ENCODE data around the gene DDAH1. TPM values are rescaled to one million over a fixed set of nuclear protein-coding genes. Genes with fewer than 3 reads are reported as not detected.

DDAH1 gene
- total and polyA plus RNA-seq, 2 of the 8 experiments (the other 6 are each of a cell fraction or from before 2014, with no cell fraction given): 22.8 to 54.5 TPM

GRCh38 chr1:85450832-85451231, 14.1 kb downstream of the DDAH1 start:
- no peak overlapping the region for H2BK120ac ChIP-seq (replicated peaks; ENCODE audit: low read depth, low read length)
- no peaks in the 10 kb centered on the region for H3K9me3 ChIP-seq (ENCODE audit: insufficient read depth in 2 of 2, low read depth in 1 of 2, low read length in 1 of 2)
- no peak for TF ChIP-seq POU5F1 (IDR thresholded peaks at IDR 0.05; ENCODE audit: low read depth, low read length)
- no peak for TF ChIP-seq KDM1A (IDR thresholded peaks at IDR 0.05; ENCODE audit: borderline replicate concordance, low read length)
- no peak for TF ChIP-seq SP4 (IDR thresholded peaks at IDR 0.05; ENCODE audit: low read length)
- no peak for TF ChIP-seq SP2 (IDR thresholded peaks at IDR 0.05; ENCODE audit: low read length)
- no peak for TF ChIP-seq EP300 (IDR thresholded peaks at IDR 0.05; ENCODE audit: borderline replicate concordance in 1 of 2, low read depth in 2 of 2, low read length in 2 of 2)
- no peak for TF ChIP-seq CBX5 (IDR thresholded peaks at IDR 0.05; ENCODE audit: low read depth, low read length)
- no peak for TF ChIP-seq RNF2 (IDR thresholded peaks at IDR 0.05; ENCODE audit: borderline replicate concordance, low read depth, low read length, missing control alignments, poor library complexity, severe bottlenecking)
- no peak for TF ChIP-seq CTCF (IDR thresholded peaks at IDR 0.05; ENCODE audit: control extremely low read depth in 1 of 3, insufficient read depth in 1 of 3, low read depth in 1 of 3, low read length in 3 of 3)
- no peak for TF ChIP-seq RXRA (IDR thresholded peaks at IDR 0.05; ENCODE audit: insufficient read depth, low read depth, low read length)
- TF ChIP-seq RBBP5 (IDR thresholded peaks at IDR 0.05; ENCODE audit: borderline replicate concordance, low read depth, low read length): no peak
- no peak for DNase-seq (ENCODE audit: low read depth in 1 of 2, low spot score in 2 of 2)
- H3K4me2 ChIP-seq (ENCODE audit: insufficient read depth in 1 of 2, low read depth in 2 of 2, low read length in 2 of 2): no peak overlapping the region
- no peak overlapping the region for H3K14ac ChIP-seq (ENCODE audit: insufficient read length)
- no peaks in the 10 kb centered on the region for H4K20me1 ChIP-seq (replicated peaks in 1 of 2; ENCODE audit: control insufficient read depth in 1 of 2, insufficient read depth in 2 of 2, low read length in 2 of 2)
- POLR2A ChIA-PET (ENCODE audit: partially characterized antibody): interaction anchor here (1.2 to 1.4 kb wide), 2 partner anchors 9 to 130 kb away, joined by 3 read pairs; partner anchors contain the start of gene CCN1
- H2BK5ac ChIP-seq (ENCODE audit: low read depth, low read length): no peak overlapping the region
- H3K23ac ChIP-seq (ENCODE audit: insufficient read length): no peak overlapping the region
- no peaks in the 10 kb centered on the region for H3K79me2 ChIP-seq (ENCODE audit: control insufficient read depth in 1 of 2, insufficient read depth in 2 of 2, low read length in 2 of 2)
- H4K8ac ChIP-seq (ENCODE audit: extremely low read depth, insufficient read depth, low read length): no peak overlapping the region
- no peak overlapping the region for H4K91ac ChIP-seq (replicated peaks; ENCODE audit: insufficient read length, low read length)
- H3K27me3 ChIP-seq (replicated peaks in 1 of 4; ENCODE audit: control insufficient read depth in 3 of 4, extremely low read depth in 1 of 4, insufficient read depth in 3 of 4, low read length in 3 of 4): no peaks in the 10 kb centered on the region
- no peak overlapping the region for H2AK5ac ChIP-seq (ENCODE audit: low read depth, low read length)
- no peaks in the 10 kb centered on the region for H3K36me3 ChIP-seq (ENCODE audit: control insufficient read depth in 2 of 4, insufficient read depth in 4 of 4, low read length in 3 of 4)
- H3K27ac ChIP-seq (ENCODE audit: low read depth, low read length): no peak overlapping the region
- no peak overlapping the region for H2BK12ac ChIP-seq (ENCODE audit: low read depth, low read length)
- H3K4me1 ChIP-seq (replicated peaks in 1 of 4; ENCODE audit: control insufficient read depth in 3 of 4, insufficient read depth in 4 of 4, low read length in 3 of 4): peaks cover 0 to 15% (median 6%) of the 10 kb centered on the region in 4 experiments; a peak in 4 of 7 replicates
- FAIRE-seq: no peak
- no peak overlapping the region for H3K18ac ChIP-seq (ENCODE audit: extremely low read depth, low read length)
- H3K23me2 ChIP-seq (ENCODE audit: low read depth, low read length): no peaks in the 10 kb centered on the region
- 89% methylated on average over 2 of the region's 2 CpGs; no CpG with 5 or more reads in 1 of the 2 experiments for WGBS, 2 experiments (ENCODE audit: extremely low coverage in 1 of 2, insufficient coverage in 1 of 2, insufficient read length in 1 of 2, insufficient replicate concordance in 2 of 2, low coverage in 1 of 2, low lambda C conversion rate in 2 of 2, missing lambda C conversion rate in 1 of 2)
- H3K9ac ChIP-seq (replicated peaks in 1 of 4; ENCODE audit: extremely low read depth in 1 of 4, low read depth in 3 of 4, low read length in 3 of 4): no peak overlapping the region
- H3K56ac ChIP-seq (replicated peaks; ENCODE audit: insufficient read length, low read depth, low read length): no peak overlapping the region
- H2BK20ac ChIP-seq (ENCODE audit: low read length): no peak overlapping the region
- no peak overlapping the region for H3K4ac ChIP-seq (replicated peaks; ENCODE audit: insufficient read length, low read depth, low read length)
- H3K4me3 ChIP-seq (ENCODE audit: extremely low read depth in 1 of 4, insufficient read depth in 2 of 4, low read depth in 3 of 4, low read length in 4 of 4): no peak overlapping the region
- peaks cover 2% of the 10 kb centered on the region; the same call in 1 of the 2 replicates for H3K79me1 ChIP-seq (ENCODE audit: low read depth, low read length)
- H2AFZ ChIP-seq (ENCODE audit: low read length): no peak overlapping the region
- no peak overlapping the region for H4K5ac ChIP-seq (ENCODE audit: insufficient read length, low read depth, low read length)
- CTCF ChIA-PET (ENCODE audit: partially characterized antibody): interaction anchor here (1.0 to 1.4 kb wide), 4 partner anchors 11 to 143 kb away, joined by 3 to 5 read pairs (median 4); no protein-coding TSS in a partner anchor
- no peak overlapping the region for H2BK15ac ChIP-seq (ENCODE audit: low read length)
